Uterus (tissue), 4 donors: ENCODE results near the gene PGBD5. TPM values are rescaled to one million over a fixed set of nuclear protein-coding genes. Genes with fewer than 3 reads are reported as not detected.

Experiments used
- DNase-seq, 2 donors: peaks; one replicate each; pipeline ENCODE4 v3.0.0-alpha.2; 2019 to 2020
- H3K27ac ChIP-seq, 2 donors: fragments of 200-600 bp; sonication (generic); 1 replicate in 1 of 2; 2 replicates in 1 of 2; pipeline ENCODE4 v1.5.1; 2016 to 2018
- H3K27me3 ChIP-seq, 2 donors: fragments of 200-600 bp; sonication (generic); one replicate each; pipeline ENCODE4 v1.5.1; 2018 to 2019; ENCODE audit warnings: control low read depth in 1 of 2
- H3K36me3 ChIP-seq, 2 donors: fragments of 200-600 bp; sonication (generic); one replicate each; pipeline ENCODE4 v1.5.1; 2019; ENCODE audit warnings: control low read depth in 1 of 2
- H3K4me1 ChIP-seq, 2 donors: fragments of 200-600 bp; sonication (generic); one replicate each; pipeline ENCODE4 v1.5.1; 2018 to 2019; ENCODE audit warnings: control low read depth in 1 of 2
- H3K4me3 ChIP-seq, 2 donors: fragments of 200-600 bp; sonication (generic); 1 replicate in 1 of 2; 2 replicates in 1 of 2; pipeline ENCODE4 v1.5.1; 2018 to 2019; ENCODE audit warnings: mild to moderate bottlenecking in 1 of 2
- H3K9me3 ChIP-seq, 2 donors: fragments of 200-600 bp; sonication (generic); one replicate each; pipeline ENCODE4 v1.5.1; 2019; ENCODE audit warnings: control low read depth in 1 of 2
- POLR2A ChIP-seq, 2 donors: fragments of 450-650 bp; IDR thresholded peaks; one replicate each; pipeline ENCODE4 v1.6.1; 2016; ENCODE audit warnings: antibody characterized with exemption in 2 of 2, mild to moderate bottlenecking in 1 of 2, moderate library complexity in 1 of 2
- intact Hi-C: fragments of 100-400 bp; cut with DNase I; formaldehyde crosslinking; loops from one replicate; pipeline ENCODE4 v1.15.1; 2023; ENCODE audit warnings: low total_unique reads
- total RNA-seq, 4 donors: library from RNA; depleted of rRNA in 3 of 4; stranded (reverse); fragments of >200 nt in 3 of 4; gene quantifications; one replicate each; pipeline versions ENCODE4 v1.1.0 to v1.2.4, GENCODE V29; 2014 to 2023
- TF ChIP-seq, protein P1 (sequence below), 4 experiments: fragments of 200-600 bp in 2 of 4; fragments of 450-650 bp in 2 of 4; sonication (generic) in 2 of 4; IDR thresholded peaks; one replicate each; pipeline ENCODE4 v1.5.1; 2016 to 2019; ENCODE audit warnings: antibody characterized with exemption in 4 of 4, mild to moderate bottlenecking in 2 of 4, moderate library complexity in 1 of 4
- donor health status: DM: yes; HTN: yes; CAD: no.

Gene PGBD5
- total RNA-seq, 4 donors from 2014 or later = under 0.01 to 0.69 (median 0.11) TPM

DNA sequence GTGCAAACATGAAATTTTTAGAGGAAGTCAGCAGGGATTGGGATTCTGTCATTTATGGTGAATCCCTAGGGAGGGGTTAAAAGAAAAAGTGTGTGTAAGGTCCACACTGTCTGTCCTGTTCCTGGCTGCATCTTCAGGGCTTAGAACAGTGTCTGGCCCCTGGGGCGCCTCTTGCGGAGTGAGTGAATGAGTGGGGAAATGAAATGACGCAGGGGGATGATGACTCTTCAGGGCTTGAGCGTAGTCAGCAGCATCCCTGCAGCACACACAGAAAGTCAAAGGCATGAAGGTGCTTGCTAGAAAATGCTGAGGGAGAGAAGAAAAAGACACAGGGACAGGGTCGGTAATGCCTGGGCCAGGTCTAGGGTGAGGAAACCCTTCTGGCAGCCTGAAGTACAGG is 57.8 kb downstream of the PGBD5 start:
- no peak for DNase-seq
- Histone ChIP-seq H3K9me3 (no peaks in the 10 kb centered on the region), H3K27me3 (no peaks in the 10 kb centered on the region), H3K27ac (no peak overlapping the region), H3K4me1 (no peaks in the 10 kb centered on the region), H3K36me3 (no peaks in the 10 kb centered on the region), H3K4me3 (no peak overlapping the region)
- TF ChIP-seq, protein P1, sequence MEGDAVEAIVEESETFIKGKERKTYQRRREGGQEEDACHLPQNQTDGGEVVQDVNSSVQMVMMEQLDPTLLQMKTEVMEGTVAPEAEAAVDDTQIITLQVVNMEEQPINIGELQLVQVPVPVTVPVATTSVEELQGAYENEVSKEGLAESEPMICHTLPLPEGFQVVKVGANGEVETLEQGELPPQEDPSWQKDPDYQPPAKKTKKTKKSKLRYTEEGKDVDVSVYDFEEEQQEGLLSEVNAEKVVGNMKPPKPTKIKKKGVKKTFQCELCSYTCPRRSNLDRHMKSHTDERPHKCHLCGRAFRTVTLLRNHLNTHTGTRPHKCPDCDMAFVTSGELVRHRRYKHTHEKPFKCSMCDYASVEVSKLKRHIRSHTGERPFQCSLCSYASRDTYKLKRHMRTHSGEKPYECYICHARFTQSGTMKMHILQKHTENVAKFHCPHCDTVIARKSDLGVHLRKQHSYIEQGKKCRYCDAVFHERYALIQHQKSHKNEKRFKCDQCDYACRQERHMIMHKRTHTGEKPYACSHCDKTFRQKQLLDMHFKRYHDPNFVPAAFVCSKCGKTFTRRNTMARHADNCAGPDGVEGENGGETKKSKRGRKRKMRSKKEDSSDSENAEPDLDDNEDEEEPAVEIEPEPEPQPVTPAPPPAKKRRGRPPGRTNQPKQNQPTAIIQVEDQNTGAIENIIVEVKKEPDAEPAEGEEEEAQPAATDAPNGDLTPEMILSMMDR (IDR thresholded peaks at IDR 0.05) = no peak
- no peak for TF ChIP-seq POLR2A (IDR thresholded peaks at IDR 0.05)
- intact Hi-C loops = no loop called here

DNA sequence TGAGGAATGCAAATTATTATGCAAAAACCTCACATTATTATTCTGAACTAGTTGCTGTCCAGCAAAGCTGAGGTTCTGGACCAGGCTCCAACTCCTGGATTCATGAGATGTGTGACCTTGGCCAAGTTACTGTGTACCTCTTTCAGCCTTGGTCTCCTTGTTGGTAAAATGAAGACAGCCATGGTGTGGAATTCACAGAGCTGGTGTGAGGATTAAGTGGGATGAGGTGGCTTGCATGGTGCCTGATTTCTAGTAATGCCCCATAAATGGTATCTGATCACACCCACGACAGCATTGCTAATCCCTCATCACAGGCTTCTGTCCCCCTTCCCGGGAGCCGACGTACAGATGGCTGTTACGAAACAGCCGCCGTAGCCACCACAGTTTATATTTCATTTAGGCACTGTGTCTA is 59.6 kb downstream of the PGBD5 start:
- H3K27me3 ChIP-seq = no peaks in the 10 kb centered on the region
- no peak overlapping the region for H3K4me3 ChIP-seq
- H3K4me1 ChIP-seq = no peaks in the 10 kb centered on the region
- no peaks in the 10 kb centered on the region for H3K9me3 ChIP-seq
- intact Hi-C loops = no loop called here
- DNase-seq = no peak
- no peaks in the 10 kb centered on the region for H3K36me3 ChIP-seq
- TF ChIP-seq POLR2A (IDR thresholded peaks at IDR 0.05) = no peak
- TF ChIP-seq, protein P1 (IDR thresholded peaks at IDR 0.05) = no peak
- no peak overlapping the region for H3K27ac ChIP-seq

DNA sequence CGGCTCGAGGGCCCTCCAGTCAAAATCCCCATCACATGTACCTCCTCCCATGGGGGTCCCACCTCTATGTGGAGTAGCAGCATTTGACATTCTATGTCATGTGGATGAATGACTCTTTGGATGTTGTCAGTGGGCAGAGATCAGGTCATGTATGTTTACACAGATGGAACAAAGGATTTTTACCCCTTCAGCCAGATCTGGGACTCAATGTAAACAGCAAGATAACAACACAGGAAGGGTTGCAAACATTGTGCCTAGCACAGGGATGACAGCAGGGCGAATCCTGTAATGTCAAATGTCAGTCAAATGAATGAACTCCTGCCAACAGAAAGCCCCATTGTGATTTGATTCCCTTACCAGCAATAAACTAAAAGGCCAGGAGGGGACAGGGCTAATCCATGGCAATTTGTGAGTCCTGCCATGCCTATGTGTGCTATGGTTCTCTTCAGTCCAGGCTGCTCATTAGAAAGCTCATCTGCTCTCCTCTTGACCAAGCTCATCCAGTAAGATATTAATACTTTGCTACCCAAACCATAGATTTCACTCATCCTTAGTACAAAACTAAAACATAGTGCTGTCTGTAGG is 60.3 kb downstream of the PGBD5 start:
- TF ChIP-seq POLR2A (IDR thresholded peaks at IDR 0.05) = no peak
- TF ChIP-seq, protein P1 (IDR thresholded peaks at IDR 0.05) = no peak
- no peaks in the 10 kb centered on the region for H3K36me3 ChIP-seq
- intact Hi-C loops = no loop called here
- no peak for DNase-seq
- no peaks in the 10 kb centered on the region for H3K9me3 ChIP-seq
- H3K4me1 ChIP-seq = no peaks in the 10 kb centered on the region
- no peak overlapping the region for H3K27ac ChIP-seq
- no peaks in the 10 kb centered on the region for H3K27me3 ChIP-seq
- no peak overlapping the region for H3K4me3 ChIP-seq

DNA sequence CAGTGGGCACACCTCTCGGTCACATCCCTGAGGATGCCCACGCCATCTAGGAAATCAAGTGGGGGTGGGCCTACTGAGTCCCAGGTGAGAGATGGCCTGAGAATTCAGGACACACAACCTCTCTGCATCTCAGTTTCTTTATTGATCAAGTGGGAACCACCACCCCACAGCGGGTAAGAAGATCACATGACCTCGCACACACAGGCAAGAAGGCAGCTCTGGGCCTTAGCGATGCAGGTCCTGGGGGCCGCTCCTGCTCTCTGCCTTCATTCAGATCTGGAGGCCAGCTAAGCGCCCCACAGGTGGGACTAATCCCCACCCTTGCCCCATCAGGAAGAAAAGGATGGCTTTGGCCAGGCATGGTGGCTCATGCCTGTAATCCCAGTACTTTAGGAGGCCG is 63.2 kb downstream of the PGBD5 start:
- no peak for TF ChIP-seq POLR2A (IDR thresholded peaks at IDR 0.05)
- TF ChIP-seq, protein P1 (IDR thresholded peaks at IDR 0.05) = no peak
- intact Hi-C loops = no loop called here

DNA sequence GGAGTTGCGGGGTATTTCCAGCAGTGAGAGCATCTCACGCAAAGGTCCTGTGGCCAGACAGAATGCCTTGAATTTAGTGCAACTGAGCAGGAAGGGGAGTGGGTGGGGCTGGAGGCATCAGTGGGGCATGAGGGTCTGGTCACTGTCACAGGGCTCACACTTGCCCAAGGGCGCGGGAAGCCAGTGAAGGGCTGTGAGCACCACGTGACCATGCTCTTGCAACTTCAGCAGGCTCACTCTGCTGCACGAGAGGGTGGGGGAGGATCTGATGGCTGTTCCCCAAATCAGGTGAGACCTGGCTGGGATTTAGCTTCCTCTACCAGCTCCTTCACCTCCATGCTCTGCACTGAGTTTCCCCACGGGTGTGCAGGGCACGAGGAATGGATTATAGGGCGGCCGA is 64.2 kb downstream of the PGBD5 start:
- no peak overlapping the region for H3K4me3 ChIP-seq
- H3K36me3 ChIP-seq = no peaks in the 10 kb centered on the region
- no peaks in the 10 kb centered on the region for H3K27me3 ChIP-seq
- DNase-seq = no peak
- TF ChIP-seq POLR2A (IDR thresholded peaks at IDR 0.05) = no peak
- TF ChIP-seq, protein P1 (IDR thresholded peaks at IDR 0.05) = no peak
- H3K9me3 ChIP-seq = no peaks in the 10 kb centered on the region
- no peak overlapping the region for H3K27ac ChIP-seq
- no peaks in the 10 kb centered on the region for H3K4me1 ChIP-seq
- intact Hi-C loops = no loop called here

More for the DNA sequence above, 63.2 kb downstream of the PGBD5 start:
- Histone ChIP-seq H3K4me1 (no peaks in the 10 kb centered on the region), H3K27ac (no peak overlapping the region), H3K4me3 (no peak overlapping the region), H3K27me3 (no peaks in the 10 kb centered on the region), H3K36me3 (no peaks in the 10 kb centered on the region), H3K9me3 (no peaks in the 10 kb centered on the region)
- no peak for DNase-seq
